DMS79 treated with DMSO at 0.1 percent for 48 hours (cell line): ENCODE results near the gene TRIM25.
"Not testable (repeated sequence)": the region's sequence is repeated elsewhere in the genome, so short reads cannot be mapped to it uniquely, and the experiment has no call there.

Experiments used
- DNase-seq: peaks from one replicate; lab custom pipeline; 2025; lab: John Stamatoyannopoulos, UW

The TRIM25 gene, protein sequence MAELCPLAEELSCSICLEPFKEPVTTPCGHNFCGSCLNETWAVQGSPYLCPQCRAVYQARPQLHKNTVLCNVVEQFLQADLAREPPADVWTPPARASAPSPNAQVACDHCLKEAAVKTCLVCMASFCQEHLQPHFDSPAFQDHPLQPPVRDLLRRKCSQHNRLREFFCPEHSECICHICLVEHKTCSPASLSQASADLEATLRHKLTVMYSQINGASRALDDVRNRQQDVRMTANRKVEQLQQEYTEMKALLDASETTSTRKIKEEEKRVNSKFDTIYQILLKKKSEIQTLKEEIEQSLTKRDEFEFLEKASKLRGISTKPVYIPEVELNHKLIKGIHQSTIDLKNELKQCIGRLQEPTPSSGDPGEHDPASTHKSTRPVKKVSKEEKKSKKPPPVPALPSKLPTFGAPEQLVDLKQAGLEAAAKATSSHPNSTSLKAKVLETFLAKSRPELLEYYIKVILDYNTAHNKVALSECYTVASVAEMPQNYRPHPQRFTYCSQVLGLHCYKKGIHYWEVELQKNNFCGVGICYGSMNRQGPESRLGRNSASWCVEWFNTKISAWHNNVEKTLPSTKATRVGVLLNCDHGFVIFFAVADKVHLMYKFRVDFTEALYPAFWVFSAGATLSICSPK

DNA sequence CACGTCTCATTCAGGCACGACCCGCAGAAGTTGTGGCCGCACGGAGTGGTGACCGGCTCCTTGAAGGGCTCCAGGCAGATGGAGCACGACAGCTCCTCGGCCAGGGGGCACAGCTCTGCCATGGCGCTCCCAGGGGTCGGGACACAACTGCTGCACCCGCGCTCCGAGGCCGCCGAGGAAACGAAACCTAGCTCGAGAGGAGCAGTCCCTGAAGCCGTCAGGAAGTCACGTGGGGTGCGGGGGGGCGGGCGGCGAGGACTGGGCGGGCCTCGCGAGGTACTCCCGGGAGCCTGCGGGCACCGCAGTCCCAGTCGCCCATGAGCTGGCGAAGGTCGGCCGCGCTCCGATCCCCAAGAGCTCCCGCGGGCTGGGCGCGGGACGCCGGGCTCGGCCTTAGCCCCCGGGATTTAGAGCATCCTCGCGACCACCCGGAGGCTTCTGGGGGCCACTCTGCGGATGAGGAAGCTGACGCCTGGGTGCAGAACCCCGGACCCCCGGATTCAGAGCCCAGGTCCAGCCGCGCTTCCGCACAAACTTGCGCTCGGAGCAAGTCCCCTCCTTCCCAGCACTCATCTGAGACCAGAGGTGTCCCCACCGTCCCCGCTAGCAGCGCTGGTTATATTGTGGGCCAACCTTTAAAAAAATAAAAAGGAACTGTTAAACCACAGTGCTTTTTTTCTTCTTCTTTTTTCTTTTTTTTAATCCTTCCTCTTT, at the start of gene TRIM25:
TRIM25 (minus strand) TSS at position 183 of the 714 bp plus-strand sequence; CDS start at position 122, 61 bp downstream.
- DNase-seq: peak; percentile 42

- DNase-seq: peak; percentile 74
Measured at GRCh38 chr17:56960596-56961538, 47.0 kb upstream of the TRIM25 start, which contains the start of gene COIL. TSS of gene COIL (minus strand) at chr17:56961050. CDS start at chr17:56961019, 31 bp downstream.

- DNase-seq: no peak
Measured at GRCh38 chr17:56956992-56957391, 43.1 kb upstream of the TRIM25 start.

GRCh38 chr17:56949595-56949994, 35.7 kb upstream of the TRIM25 start:
- no peak for DNase-seq

DNA sequence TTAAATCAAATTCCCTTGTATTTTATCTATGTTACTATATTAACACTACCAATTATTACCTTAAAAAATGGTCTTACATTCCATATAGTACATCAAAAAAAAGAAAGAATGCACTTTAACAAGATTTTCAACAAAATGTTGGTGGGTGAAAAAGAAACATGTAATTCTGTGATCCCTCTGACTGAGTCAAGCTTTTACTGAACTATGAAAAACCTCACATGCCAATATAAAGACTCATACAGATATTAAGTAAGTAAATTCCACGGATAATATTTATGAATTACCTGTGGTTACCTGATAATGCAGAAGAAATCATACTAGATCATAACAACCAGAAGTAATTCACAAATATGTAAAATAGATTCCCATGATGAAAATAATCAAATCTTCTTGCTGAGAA, 34.6 kb upstream of the TRIM25 start:
- no peak for DNase-seq

DNA sequence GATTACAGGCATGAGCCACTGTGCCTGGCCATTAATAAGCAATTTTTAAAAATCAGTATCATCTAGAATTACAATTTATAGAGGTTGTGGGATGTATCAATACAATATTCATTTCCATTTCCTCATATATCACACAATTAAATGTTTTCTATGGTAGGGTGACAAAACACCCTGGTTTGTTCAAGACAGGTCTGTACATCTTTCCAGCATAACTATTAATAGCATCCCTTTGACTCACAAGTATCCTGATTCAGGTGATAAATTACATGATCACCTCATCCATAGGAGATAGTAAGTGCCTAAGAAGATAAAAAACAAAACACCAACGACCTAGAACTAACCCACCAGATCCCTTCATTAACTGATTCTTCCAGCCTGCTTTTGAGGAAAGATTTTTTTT, 33.9 kb upstream of the TRIM25 start:
- DNase-seq: no peak

DNA sequence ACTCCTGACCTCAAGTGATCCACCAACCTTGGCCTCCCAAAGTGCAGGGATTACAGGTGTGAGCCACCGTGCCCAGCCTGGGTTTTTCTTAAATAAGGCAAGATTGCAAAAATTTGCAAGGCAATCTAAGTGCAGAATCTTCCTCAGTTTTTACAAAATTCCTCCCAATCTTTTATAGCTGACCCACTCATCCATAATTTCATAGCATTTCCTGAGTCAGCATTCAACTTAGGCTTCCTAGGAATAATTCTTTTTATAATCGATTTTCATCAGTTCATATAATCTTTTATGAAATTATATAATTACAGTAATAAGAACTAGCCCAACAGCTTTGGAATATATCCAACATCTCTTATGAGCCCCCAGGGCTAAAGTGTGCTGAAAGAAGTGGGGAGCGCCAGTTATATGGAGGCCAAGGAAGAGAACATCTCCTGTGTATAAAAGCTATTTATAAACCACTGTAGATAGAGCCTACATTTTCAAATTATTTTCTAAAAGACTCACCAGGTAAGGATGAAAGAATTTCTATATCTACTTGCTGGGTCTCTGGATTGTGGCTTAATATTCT, 32.2 kb upstream of the TRIM25 start:
- no peak for DNase-seq

DNA sequence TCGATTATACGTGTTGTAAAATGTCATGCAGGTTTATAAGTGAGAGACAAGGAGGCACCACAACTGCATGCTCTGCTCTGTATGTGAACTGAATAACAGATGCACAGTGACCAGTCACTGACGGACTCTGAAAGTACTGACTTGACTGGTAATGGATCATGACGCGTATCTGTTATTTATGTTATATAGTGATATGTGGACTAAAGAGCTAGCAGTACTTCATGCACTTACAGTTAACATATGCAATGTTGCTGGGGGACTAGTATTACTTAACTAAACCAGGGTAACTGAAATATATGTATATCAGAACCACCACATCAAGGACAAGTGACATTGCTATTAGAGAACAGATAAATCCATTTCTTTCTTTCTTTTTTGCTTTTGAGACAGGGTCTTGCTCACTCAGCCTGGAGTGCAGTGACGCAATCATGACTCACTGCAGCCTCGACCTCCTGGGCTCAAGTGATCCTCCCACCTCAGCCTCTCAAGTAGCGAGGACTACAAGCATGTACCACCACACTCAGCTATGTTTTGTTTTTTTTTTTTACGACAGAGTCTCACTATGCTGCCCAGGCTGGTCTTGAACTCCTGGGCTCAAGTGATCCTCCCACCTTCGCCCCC, 29.8 kb upstream of the TRIM25 start:
- no peak for DNase-seq

GRCh38 chr17:56939869-56940484, 26.1 kb upstream of the TRIM25 start:
- peak; percentile 37 for DNase-seq

GRCh38 chr17:56938206-56938605, 24.4 kb upstream of the TRIM25 start:
- DNase-seq: not testable (repeated sequence)

GRCh38 chr17:56937687-56938086, 23.8 kb upstream of the TRIM25 start:
- DNase-seq: no peak

DNA sequence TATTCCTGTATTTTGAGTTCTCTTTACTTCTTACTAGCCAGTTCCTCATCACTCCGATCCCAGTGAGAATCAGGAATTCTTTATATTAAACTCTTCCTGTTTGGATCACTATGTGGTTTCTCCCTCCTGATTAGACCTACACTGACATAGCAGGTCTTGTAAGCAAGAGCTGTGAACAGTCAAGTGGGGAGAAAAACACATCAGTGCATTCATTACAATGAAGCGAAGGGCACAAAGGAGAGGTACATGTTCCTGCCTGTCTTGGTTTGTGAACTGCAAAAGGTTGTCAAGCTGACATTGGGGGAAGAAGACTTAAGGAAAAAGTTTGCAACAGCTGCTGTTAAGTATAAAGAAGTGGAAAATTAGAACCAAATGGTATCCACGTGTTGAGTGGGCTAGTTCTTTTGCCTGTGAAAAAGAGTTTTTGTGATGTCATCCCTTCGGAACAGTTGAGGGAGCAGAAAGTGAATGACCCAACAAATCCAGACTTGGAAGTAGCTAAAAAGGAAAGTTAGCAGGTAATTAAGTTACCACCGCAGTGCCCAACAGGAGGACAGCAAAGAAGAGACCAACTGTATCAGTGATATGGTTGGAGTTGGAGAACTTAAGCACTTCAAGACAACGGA, 23.0 kb upstream of the TRIM25 start:
- DNase-seq: no peak

- no peak for DNase-seq
Measured at GRCh38 chr17:56935461-56935860, 21.6 kb upstream of the TRIM25 start.

DNA sequence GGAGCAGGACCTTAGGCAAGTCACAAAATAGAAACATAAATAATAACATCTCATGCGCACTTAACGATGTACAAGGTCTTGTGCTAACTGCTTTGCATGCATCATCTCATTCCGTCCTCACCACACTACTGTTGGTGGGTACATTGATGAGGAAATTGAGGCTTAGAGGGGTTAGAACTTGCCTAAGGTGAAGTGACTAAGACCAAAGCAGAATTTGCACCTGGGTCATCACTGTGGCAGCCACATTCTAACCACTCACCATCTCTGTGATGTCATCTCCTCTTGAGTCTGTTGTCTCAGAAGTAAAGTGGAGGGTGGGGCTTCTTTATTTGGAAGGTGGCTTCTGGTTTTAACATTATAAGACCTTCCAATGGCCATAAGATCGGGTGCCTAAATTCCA, 20.4 kb upstream of the TRIM25 start:
- DNase-seq: no peak

DNA sequence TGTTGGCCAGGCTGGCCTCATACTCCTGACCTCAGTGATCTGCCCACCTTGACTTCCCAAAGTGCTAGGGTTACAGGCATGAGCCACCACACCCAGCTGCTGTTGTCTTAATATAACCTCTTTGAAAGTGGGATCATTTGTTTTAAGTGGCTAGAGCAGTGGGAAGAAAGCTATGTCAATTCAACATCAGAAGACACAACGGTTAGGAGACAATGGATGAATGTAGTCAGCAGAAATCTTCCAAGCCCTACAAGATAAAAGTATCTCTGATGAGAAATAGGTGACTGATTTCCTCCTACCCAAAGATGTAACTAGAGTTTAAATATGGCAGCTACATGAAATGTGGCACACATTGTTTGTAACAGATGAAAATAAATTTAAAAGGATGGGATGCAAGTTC, 20.0 kb upstream of the TRIM25 start:
- DNase-seq: no peak

- no peak for DNase-seq
Measured at GRCh38 chr17:56933151-56933745, 19.4 kb upstream of the TRIM25 start.

DNA sequence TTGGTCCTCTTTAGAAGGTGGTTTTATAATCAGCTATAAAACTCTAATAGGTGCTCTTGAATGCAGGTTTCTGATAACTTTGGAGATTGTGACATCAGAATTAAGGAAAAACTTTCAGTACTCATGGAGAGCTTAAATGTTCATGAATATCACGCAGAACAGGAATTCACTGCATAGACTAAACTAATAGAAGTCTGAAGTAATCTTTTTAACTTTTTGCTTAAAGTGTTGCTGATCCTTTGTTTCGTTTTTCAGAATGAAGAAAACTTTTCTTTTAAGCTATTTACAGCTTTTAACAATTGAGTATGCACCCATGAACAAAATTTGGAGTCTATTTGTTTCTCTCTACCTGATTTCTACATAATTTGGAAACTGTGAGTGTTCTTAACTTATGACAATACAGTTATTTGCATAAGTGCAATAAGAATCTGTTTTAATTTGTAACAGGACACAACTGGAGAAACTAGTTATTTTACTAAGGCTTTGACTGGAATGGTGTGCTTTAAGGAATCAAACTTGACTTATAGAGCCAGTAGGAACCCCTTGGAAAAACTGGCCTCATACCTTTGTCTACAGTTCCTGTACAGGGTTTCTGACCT, 17.0 kb upstream of the TRIM25 start:
- DNase-seq: no peak

- no peak for DNase-seq
Measured at GRCh38 chr17:56929362-56929969, 15.6 kb upstream of the TRIM25 start.

DNA sequence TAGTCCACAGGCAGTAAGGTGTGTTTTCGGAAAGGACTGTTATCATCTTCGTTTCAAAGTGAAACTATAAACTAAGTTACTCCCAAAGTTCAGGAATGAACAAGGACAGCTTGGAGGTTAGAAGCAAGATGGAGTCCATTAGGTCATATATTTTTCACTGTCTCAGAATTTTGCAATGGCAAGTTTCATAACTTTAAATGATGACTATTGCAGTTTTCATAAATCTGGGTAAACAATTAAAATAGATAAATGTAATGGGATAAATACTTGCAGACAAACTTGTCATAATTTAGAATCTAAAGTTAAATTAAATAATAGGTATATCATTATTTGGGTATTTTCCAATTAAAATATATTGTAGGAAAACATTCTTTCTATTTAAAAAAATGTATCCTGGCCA, 14.7 kb upstream of the TRIM25 start:
- DNase-seq: no peak
